IMR-90 (cell line): ENCODE results near the gene OBP2A. TPM values are rescaled to one million over a fixed set of nuclear protein-coding genes. Genes with fewer than 3 reads are reported as not detected.

Source experiments
- ATAC-seq: fragments of 200-7000 bp; cut with Tn5 transposase; 2 replicates; pipeline ENCODE4 v1.9.1; 2020; ENCODE audit warnings: low read depth, mild to moderate bottlenecking, moderate library complexity
- BruUV-seq: library from RNA; stranded (reverse); fragments of 400-500 nt; replicated peaks from 2 replicates; lab custom pipeline; 2021; lab: Mats Ljungman, UMichigan
- CTCF ChIA-PET: fragments of 300-600 bp; formaldehyde crosslinking; extraction: SDS; loops from one replicate; lab custom pipeline; 2021; ENCODE audit warnings: antibody characterized with exemption; lab: Yijun Ruan, JAX
- POLR2A ChIA-PET: fragments of 300-600 bp; sonication (Branson Sonifier 250); formaldehyde crosslinking; loops from one replicate; lab custom pipeline; 2022; ENCODE audit warnings: antibody characterized with exemption; ENCODE audit not compliant: unreplicated experiment; lab: Charles Lee
- DNase-seq: peaks from one replicate; pipeline ENCODE4 v3.0.0; 2013
- H2AFZ ChIP-seq: replicated peaks from 2 replicates; pipeline ENCODE3; 2013; ENCODE audit warnings: low read length, mild to moderate bottlenecking; ENCODE audit not compliant: poor library complexity
- H2AK5ac ChIP-seq: 2 replicates; pipeline ENCODE4 v1.6.1; 2013; ENCODE audit warnings: low read depth, low read length, inconsistent platforms
- H2AK9ac ChIP-seq: replicated peaks from 2 replicates; pipeline ENCODE3; 2013; ENCODE audit warnings: mild to moderate bottlenecking, low read depth, low read length, moderate library complexity; ENCODE audit not compliant: poor library complexity
- H2BK120ac ChIP-seq: 2 replicates; pipeline ENCODE4 v1.6.1; 2013; ENCODE audit warnings: low read depth, low read length, inconsistent platforms
- H2BK15ac ChIP-seq: 3 replicates; pipeline ENCODE4 v1.6.1; 2013; ENCODE audit warnings: low read depth, low read length, inconsistent platforms
- H2BK20ac ChIP-seq: 2 replicates; pipeline ENCODE4 v1.6.1; 2013; ENCODE audit warnings: low read depth, mild to moderate bottlenecking, inconsistent platforms, low read length, moderate library complexity
- H2BK5ac ChIP-seq: 2 replicates; pipeline ENCODE4 v1.6.1; 2013; ENCODE audit warnings: mild to moderate bottlenecking, low read depth, low read length, inconsistent platforms; ENCODE audit not compliant: poor library complexity, severe bottlenecking
- H3K14ac ChIP-seq: replicated peaks from 2 replicates; pipeline ENCODE4 v1.6.1; 2013; ENCODE audit warnings: low read depth, low read length, inconsistent platforms
- H3K18ac ChIP-seq: 2 replicates; pipeline ENCODE4 v1.6.1; 2013; ENCODE audit warnings: low read depth, low read length, control low read depth
- H3K23ac ChIP-seq: 2 replicates; pipeline ENCODE4 v1.6.1; 2013; ENCODE audit warnings: low read depth, low read length, inconsistent platforms
- H3K27ac ChIP-seq: 2 replicates; pipeline ENCODE4 v1.5.1; 2013; ENCODE audit warnings: mild to moderate bottlenecking, control low read depth, low read length; ENCODE audit not compliant: insufficient read depth
- H3K27me3 ChIP-seq: 2 replicates; pipeline ENCODE4 v1.6.1; 2013; ENCODE audit warnings: low read length; ENCODE audit not compliant: control insufficient read depth, insufficient read depth
- H3K36me3 ChIP-seq: 2 replicates; pipeline ENCODE4 v1.6.1; 2013; ENCODE audit warnings: low read length, mixed read lengths; ENCODE audit not compliant: control insufficient read depth, insufficient read depth
- H3K4ac ChIP-seq: 2 replicates; pipeline ENCODE4 v1.6.1; 2013; ENCODE audit warnings: low read depth, low read length, inconsistent platforms
- H3K4me1 ChIP-seq: 2 replicates; pipeline ENCODE4 v1.6.1; 2013; ENCODE audit warnings: low read length, mixed read lengths; ENCODE audit not compliant: control insufficient read depth, insufficient read depth
- H3K4me2 ChIP-seq: 2 replicates; pipeline ENCODE4 v1.6.1; 2013; ENCODE audit warnings: low read depth, mild to moderate bottlenecking, control low read depth, low read length, moderate library complexity
- H3K4me3 ChIP-seq: 2 replicates; pipeline ENCODE4 v1.5.1; 2013; ENCODE audit warnings: low read depth, mild to moderate bottlenecking, control low read depth, low read length, moderate library complexity; ENCODE audit not compliant: insufficient read depth
- H3K56ac ChIP-seq: 2 replicates; pipeline ENCODE4 v1.6.1; 2013; ENCODE audit warnings: low read length, inconsistent platforms; ENCODE audit not compliant: insufficient read depth; ENCODE audit errors: extremely low read depth
- H3K79me1 ChIP-seq, 2 experiments: 2 replicates each; pipeline ENCODE4 v1.6.1; 2013; ENCODE audit warnings: low read length in 2 of 2, inconsistent platforms in 1 of 2, low read depth in 1 of 2
- H3K9ac ChIP-seq: 2 replicates; pipeline ENCODE4 v1.6.1; 2013; ENCODE audit warnings: low read depth, low read length, control low read depth
- H3K9me1 ChIP-seq: 2 replicates; pipeline ENCODE4 v1.6.1; 2013; ENCODE audit warnings: low read length, inconsistent platforms; ENCODE audit not compliant: insufficient read depth
- H3K9me3 ChIP-seq: 2 replicates; pipeline ENCODE4 v1.6.1; 2013; ENCODE audit warnings: low read length; ENCODE audit not compliant: control insufficient read depth, insufficient read depth
- H4K20me1 ChIP-seq: 2 replicates; pipeline ENCODE4 v1.6.1; 2013; ENCODE audit warnings: low read length, inconsistent platforms; ENCODE audit not compliant: insufficient read depth
- H4K5ac ChIP-seq: 2 replicates; pipeline ENCODE4 v1.6.1; 2013; ENCODE audit warnings: mild to moderate bottlenecking, low read depth, low read length, control low read depth
- H4K8ac ChIP-seq, 2 experiments: 2 replicates each; pipeline ENCODE4 v1.6.1; 2013; ENCODE audit warnings: low read depth in 2 of 2, low read length in 2 of 2, control low read depth in 1 of 2, inconsistent platforms in 1 of 2
- H4K91ac ChIP-seq: 2 replicates; pipeline ENCODE4 v1.6.1; 2013; ENCODE audit warnings: low read depth, low read length, inconsistent platforms; ENCODE audit not compliant: insufficient read depth
- BHLHE40 ChIP-seq: fragments of 150-350 bp; IDR thresholded peaks from 2 replicates; pipeline ENCODE4 v1.6.1; 2016; ENCODE audit warnings: mild to moderate bottlenecking, low read depth, low read length
- CHD1 ChIP-seq: IDR thresholded peaks from 2 replicates; pipeline ENCODE4 v1.6.1; 2012; ENCODE audit warnings: low read depth, low read length, improper control_type of control experiment
- FOS ChIP-seq: fragments of 150-350 bp; IDR thresholded peaks from 2 replicates; pipeline ENCODE4 v1.6.1; 2016; ENCODE audit warnings: low read depth, low read length
- MAZ ChIP-seq: IDR thresholded peaks from 2 replicates; pipeline ENCODE4 v1.6.1; 2012; ENCODE audit warnings: low read depth, mild to moderate bottlenecking, low read length, improper control_type of control experiment, moderate library complexity, borderline replicate concordance
- MXI1 ChIP-seq: IDR thresholded peaks from 2 replicates; pipeline ENCODE4 v1.6.1; 2012; ENCODE audit warnings: low read depth, mild to moderate bottlenecking, low read length, moderate library complexity, borderline replicate concordance
- NFE2L2 ChIP-seq: fragments of 150-350 bp; IDR thresholded peaks from 2 replicates; pipeline ENCODE4 v1.6.1; 2016; ENCODE audit warnings: low read depth, mild to moderate bottlenecking, low read length
- POLR2A ChIP-seq: IDR thresholded peaks from 2 replicates; pipeline ENCODE4 v1.6.1; 2012; ENCODE audit warnings: mild to moderate bottlenecking, low read depth, low read length
- RAD21 ChIP-seq: IDR thresholded peaks from 2 replicates; pipeline ENCODE4 v1.6.1; 2012; ENCODE audit warnings: low read length, improper control_type of control experiment
- RCOR1 ChIP-seq: IDR thresholded peaks from 2 replicates; pipeline ENCODE4 v1.6.1; 2012; ENCODE audit warnings: mild to moderate bottlenecking, low read length, improper control_type of control experiment; ENCODE audit not compliant: insufficient replicate concordance
- RFX5 ChIP-seq: IDR thresholded peaks from 2 replicates; pipeline ENCODE4 v1.8.0; 2012; ENCODE audit warnings: low read depth, mild to moderate bottlenecking, low read length, moderate library complexity
- SMC3 ChIP-seq: fragments of 150-350 bp; IDR thresholded peaks from 2 replicates; pipeline ENCODE4 v1.6.1; 2016; ENCODE audit warnings: low read depth, mild to moderate bottlenecking, antibody characterized with exemption, low read length, moderate library complexity
- WGBS, 2 experiments: methylation state at CpG; one replicate each; pipeline versions ENCODE4 v1.1.5 to v1.1.7; 2013; ENCODE audit warnings: missing lambda C conversion rate in 2 of 2; ENCODE audit not compliant: insufficient read length in 1 of 2; ENCODE audit errors: extremely low coverage in 2 of 2; 5-methylcytosine and 5-hydroxymethylcytosine counted together
- dilution Hi-C: fragments of 300-500 bp; cut with HindIII; formaldehyde crosslinking; loops from one replicate; pipeline ENCODE4 v1.14.3; 2018; ENCODE audit warnings: low sequenced_read_pairs; ENCODE audit not compliant: unreplicated experiment
- in situ Hi-C: fragments of 300-500 bp; cut with MboI; formaldehyde crosslinking; loops from 3 replicates; pipeline ENCODE4 v1.14.3; 2019; ENCODE audit warnings: low sequenced_read_pairs, inconsistent platforms, mixed read lengths
- intact Hi-C: fragments of 100-400 bp; cut with micrococcal nuclease; formaldehyde crosslinking; loops from 2 replicates; pipeline ENCODE4 v1.10.0; 2022
- polyA plus RNA-seq, 3 experiments: library from polyadenylated mRNA; depleted of rRNA; stranded (reverse); fragments of >200 nt; gene quantifications; 2 replicates each; pipeline ENCODE4 v1.2.3, GENCODE V29; 2012; ENCODE audit warnings: low replicate concordance in 1 of 3
- total RNA-seq: library from RNA; depleted of rRNA; stranded (reverse); fragments of >200 nt; gene quantifications from 2 replicates; pipeline ENCODE4 v1.2.3, GENCODE V29; 2012
- TF ChIP-seq, protein P1 (sequence below): fragments of 150-350 bp; IDR thresholded peaks from 2 replicates; pipeline ENCODE4 v1.6.1; 2017; ENCODE audit warnings: mild to moderate bottlenecking, antibody characterized with exemption, low read length, low read depth
- TF ChIP-seq, protein P2 (sequence below): fragments of 150-350 bp; IDR thresholded peaks from 2 replicates; pipeline ENCODE4 v1.6.1; 2016; ENCODE audit warnings: low read depth, mild to moderate bottlenecking, low read length, moderate library complexity, borderline replicate concordance
- TF ChIP-seq, protein P3 (sequence below): conservative IDR thresholded peaks from 2 replicates; pipeline ENCODE4 v1.5.1; 2012; ENCODE audit warnings: mild to moderate bottlenecking, low read depth, low read length, improper control_type of control experiment

The OBP2A gene
- total and polyA plus RNA-seq, 2 of the 4 experiments (the other 2 are of a cell fraction) = not detected

DNA sequence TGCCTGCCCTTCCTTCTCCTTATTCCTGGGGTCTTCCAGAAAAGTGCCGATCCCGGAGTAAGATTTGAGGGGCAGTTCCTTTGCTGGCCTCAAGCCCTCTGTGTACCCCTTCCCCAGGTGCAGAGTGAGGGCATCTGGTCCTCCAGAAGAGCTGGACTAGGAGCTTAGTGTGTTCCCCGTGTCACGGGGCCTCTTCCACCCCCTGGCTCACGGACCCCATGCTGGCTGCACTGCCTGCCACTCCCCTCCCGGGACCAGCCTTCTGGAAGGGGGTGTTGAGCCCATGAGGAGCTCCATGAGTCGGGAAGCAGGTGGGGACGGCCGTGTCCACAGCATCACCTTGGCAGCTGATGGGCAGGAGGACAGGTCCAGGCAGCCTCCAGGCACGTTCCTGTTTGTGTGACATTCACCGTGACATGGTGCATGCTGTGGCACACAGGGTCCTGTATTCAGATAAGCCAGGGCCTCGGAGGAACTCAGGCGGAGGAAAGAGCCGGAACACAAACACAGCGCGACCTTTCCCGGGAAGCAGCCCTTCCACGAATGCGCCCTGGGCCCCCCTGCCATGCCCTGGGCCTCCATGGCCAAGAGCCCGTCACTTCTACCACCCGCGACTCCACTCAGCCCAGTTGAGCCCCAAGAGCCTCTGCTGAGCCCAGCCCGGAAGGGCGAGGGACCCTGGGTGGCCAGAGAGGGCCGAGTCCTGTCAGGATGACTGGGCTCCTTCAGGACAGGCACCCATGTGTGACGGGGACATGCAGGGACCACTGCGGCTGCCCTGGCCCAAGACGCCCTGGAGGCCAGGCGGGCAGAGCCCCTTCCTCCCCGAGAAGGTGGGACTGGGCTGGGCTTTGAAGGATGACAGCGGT lies 30.6 kb upstream of the OBP2A start:
- dilution Hi-C loops (no loop called here), in situ Hi-C loops (no loop called here), intact Hi-C loops (no loop called here)
- DNase-seq (no peak), ATAC-seq (no peak)
- Histone ChIP-seq H2BK15ac (no peak overlapping the region), H3K4ac (no peak overlapping the region), H4K5ac (no peak overlapping the region), H2BK20ac (no peak overlapping the region), H3K79me1 (no peaks in the 10 kb centered on the region), H2BK120ac (no peak overlapping the region), H3K4me1 (no peaks in the 10 kb centered on the region), H2AFZ (no peak overlapping the region), H3K23ac (no peak overlapping the region), H4K91ac (no peak overlapping the region), H2BK5ac (no peak overlapping the region), H3K4me3 (no peak overlapping the region), H2AK9ac (no peak overlapping the region), H3K9me1 (no peaks in the 10 kb centered on the region), H3K14ac (no peak overlapping the region), H3K4me2 (no peak overlapping the region), H2AK5ac (no peak overlapping the region), H3K9ac (no peak overlapping the region), H4K20me1 (no peaks in the 10 kb centered on the region), H3K36me3 (no peaks in the 10 kb centered on the region), H3K27ac (no peak overlapping the region), H3K9me3 (no peaks in the 10 kb centered on the region), H3K56ac (no peak overlapping the region), H3K27me3 (peaks cover 3% of the 10 kb centered on the region; the same call in 1 of the 2 replicates), H3K18ac (no peak overlapping the region), H4K8ac (no peak overlapping the region)
- ChIA-PET CTCF (no interaction called here), POLR2A (no interaction called here)
- TF ChIP-seq MAZ = no peak
- no peak for TF ChIP-seq RAD21
- no peak for TF ChIP-seq NFE2L2
- no peak for TF ChIP-seq MXI1
- no peak for TF ChIP-seq CHD1
- no peak for TF ChIP-seq SMC3
- no peak for TF ChIP-seq POLR2A
- TF ChIP-seq, protein P1, sequence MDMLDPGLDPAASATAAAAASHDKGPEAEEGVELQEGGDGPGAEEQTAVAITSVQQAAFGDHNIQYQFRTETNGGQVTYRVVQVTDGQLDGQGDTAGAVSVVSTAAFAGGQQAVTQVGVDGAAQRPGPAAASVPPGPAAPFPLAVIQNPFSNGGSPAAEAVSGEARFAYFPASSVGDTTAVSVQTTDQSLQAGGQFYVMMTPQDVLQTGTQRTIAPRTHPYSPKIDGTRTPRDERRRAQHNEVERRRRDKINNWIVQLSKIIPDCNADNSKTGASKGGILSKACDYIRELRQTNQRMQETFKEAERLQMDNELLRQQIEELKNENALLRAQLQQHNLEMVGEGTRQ = no peak
- no peak for TF ChIP-seq RFX5
- no peak for TF ChIP-seq BHLHE40
- TF ChIP-seq, protein P2, sequence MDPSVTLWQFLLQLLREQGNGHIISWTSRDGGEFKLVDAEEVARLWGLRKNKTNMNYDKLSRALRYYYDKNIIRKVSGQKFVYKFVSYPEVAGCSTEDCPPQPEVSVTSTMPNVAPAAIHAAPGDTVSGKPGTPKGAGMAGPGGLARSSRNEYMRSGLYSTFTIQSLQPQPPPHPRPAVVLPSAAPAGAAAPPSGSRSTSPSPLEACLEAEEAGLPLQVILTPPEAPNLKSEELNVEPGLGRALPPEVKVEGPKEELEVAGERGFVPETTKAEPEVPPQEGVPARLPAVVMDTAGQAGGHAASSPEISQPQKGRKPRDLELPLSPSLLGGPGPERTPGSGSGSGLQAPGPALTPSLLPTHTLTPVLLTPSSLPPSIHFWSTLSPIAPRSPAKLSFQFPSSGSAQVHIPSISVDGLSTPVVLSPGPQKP = no peak
- no peak for TF ChIP-seq FOS
- no peak for TF ChIP-seq RCOR1
- TF ChIP-seq, protein P3, sequence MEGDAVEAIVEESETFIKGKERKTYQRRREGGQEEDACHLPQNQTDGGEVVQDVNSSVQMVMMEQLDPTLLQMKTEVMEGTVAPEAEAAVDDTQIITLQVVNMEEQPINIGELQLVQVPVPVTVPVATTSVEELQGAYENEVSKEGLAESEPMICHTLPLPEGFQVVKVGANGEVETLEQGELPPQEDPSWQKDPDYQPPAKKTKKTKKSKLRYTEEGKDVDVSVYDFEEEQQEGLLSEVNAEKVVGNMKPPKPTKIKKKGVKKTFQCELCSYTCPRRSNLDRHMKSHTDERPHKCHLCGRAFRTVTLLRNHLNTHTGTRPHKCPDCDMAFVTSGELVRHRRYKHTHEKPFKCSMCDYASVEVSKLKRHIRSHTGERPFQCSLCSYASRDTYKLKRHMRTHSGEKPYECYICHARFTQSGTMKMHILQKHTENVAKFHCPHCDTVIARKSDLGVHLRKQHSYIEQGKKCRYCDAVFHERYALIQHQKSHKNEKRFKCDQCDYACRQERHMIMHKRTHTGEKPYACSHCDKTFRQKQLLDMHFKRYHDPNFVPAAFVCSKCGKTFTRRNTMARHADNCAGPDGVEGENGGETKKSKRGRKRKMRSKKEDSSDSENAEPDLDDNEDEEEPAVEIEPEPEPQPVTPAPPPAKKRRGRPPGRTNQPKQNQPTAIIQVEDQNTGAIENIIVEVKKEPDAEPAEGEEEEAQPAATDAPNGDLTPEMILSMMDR = no peak
- WGBS, 2 experiments = 79% methylated on average over 10 of the region's 31 CpGs; no CpG with 5 or more reads in 1 of the 2 experiments
- no TSS peak for BruUV-seq
